ENCODE data around the gene KCNQ1. TPM values are rescaled to one million over a fixed set of nuclear protein-coding genes. Genes with fewer than 3 reads are reported as not detected.
A peak's percentile ranks its signal among the peaks of the same experiment; 100 is the strongest.

KCNQ1 gene
- total RNA-seq, 2 experiments from 2014 or later, result 20.4 to 26.0 TPM

- DNase-seq (no peak), ATAC-seq (no peak)
- H3K36me3 Mint-ChIP-seq (ENCODE audit: low read depth), result no peaks in the 10 kb centered on the region
- no peaks in the 10 kb centered on the region for H3K4me1 Mint-ChIP-seq (ENCODE audit: low read depth)
- no peaks in the 10 kb centered on the region for H3K9me3 Mint-ChIP-seq (ENCODE audit: insufficient read depth)
- ChIA-PET CTCF (no interaction called here), POLR2A (no interaction called here)
- no peak overlapping the region for H3K4me3 Mint-ChIP-seq
- H3K27ac Mint-ChIP-seq, result no peak overlapping the region
- H3K27me3 Mint-ChIP-seq (ENCODE audit: low read depth), result no peaks in the 10 kb centered on the region
These were observed 139.6 kb downstream of the KCNQ1 start for GRCh38 chr11:2584434-2584811.

- no peaks in the 10 kb centered on the region for H3K36me3 Mint-ChIP-seq (ENCODE audit: low read depth)
- H3K4me1 Mint-ChIP-seq (ENCODE audit: low read depth), result no peaks in the 10 kb centered on the region
- no peaks in the 10 kb centered on the region for H3K9me3 Mint-ChIP-seq (ENCODE audit: insufficient read depth)
- no peaks in the 10 kb centered on the region for H3K27me3 Mint-ChIP-seq (ENCODE audit: low read depth)
- no peak for ATAC-seq
- no peak overlapping the region for H3K27ac Mint-ChIP-seq
- CTCF ChIA-PET, result no interaction called here
- H3K4me3 Mint-ChIP-seq, result no peak overlapping the region
- POLR2A ChIA-PET, result no interaction called here
- DNase-seq, result peak; percentile 8
These were observed 140.2 kb downstream of the KCNQ1 start for GRCh38 chr11:2584812-2585565.

- DNase-seq (peak; percentile 9), ATAC-seq (no peak)
- H3K4me1 Mint-ChIP-seq (ENCODE audit: low read depth), result no peaks in the 10 kb centered on the region
- H3K4me3 Mint-ChIP-seq, result no peak overlapping the region
- ChIA-PET POLR2A (no interaction called here), CTCF (no interaction called here)
- no peak overlapping the region for H3K27ac Mint-ChIP-seq
- H3K36me3 Mint-ChIP-seq (ENCODE audit: low read depth), result no peaks in the 10 kb centered on the region
- H3K9me3 Mint-ChIP-seq (ENCODE audit: insufficient read depth), result no peaks in the 10 kb centered on the region
- no peaks in the 10 kb centered on the region for H3K27me3 Mint-ChIP-seq (ENCODE audit: low read depth)
These were observed 140.8 kb downstream of the KCNQ1 start for GRCh38 chr11:2585566-2586086.

GRCh38 chr11:2586087-2586792, 141.4 kb downstream of the KCNQ1 start:
- no peaks in the 10 kb centered on the region for H3K27me3 Mint-ChIP-seq (ENCODE audit: low read depth)
- H3K4me1 Mint-ChIP-seq (ENCODE audit: low read depth), result no peaks in the 10 kb centered on the region
- H3K36me3 Mint-ChIP-seq (ENCODE audit: low read depth), result no peaks in the 10 kb centered on the region
- no peaks in the 10 kb centered on the region for H3K9me3 Mint-ChIP-seq (ENCODE audit: insufficient read depth)
- ATAC-seq (no peak), DNase-seq (peak; percentile 9)
- H3K4me3 Mint-ChIP-seq, result no peak overlapping the region
- H3K27ac Mint-ChIP-seq, result no peak overlapping the region
- CTCF ChIA-PET, result no interaction called here
- POLR2A ChIA-PET, result no interaction called here

- Mint-ChIP-seq H3K27ac (no peak overlapping the region), H3K27me3 (ENCODE audit: low read depth) (no peaks in the 10 kb centered on the region), H3K9me3 (ENCODE audit: insufficient read depth) (no peaks in the 10 kb centered on the region), H3K36me3 (ENCODE audit: low read depth) (no peaks in the 10 kb centered on the region), H3K4me3 (no peak overlapping the region), H3K4me1 (ENCODE audit: low read depth) (no peaks in the 10 kb centered on the region)
- ATAC-seq (no peak), DNase-seq (peak; percentile 16)
- CTCF ChIA-PET, result no interaction called here
- POLR2A ChIA-PET, result no interaction called here
These were observed 142.0 kb downstream of the KCNQ1 start for GRCh38 chr11:2586793-2587131.

GRCh38 chr11:2587132-2587930, 142.5 kb downstream of the KCNQ1 start:
- DNase-seq (peak; percentile 11), ATAC-seq (no peak)
- no peaks in the 10 kb centered on the region for H3K27me3 Mint-ChIP-seq (ENCODE audit: low read depth)
- no peaks in the 10 kb centered on the region for H3K9me3 Mint-ChIP-seq (ENCODE audit: insufficient read depth)
- POLR2A ChIA-PET, result no interaction called here
- H3K4me1 Mint-ChIP-seq (ENCODE audit: low read depth), result no peaks in the 10 kb centered on the region
- no peak overlapping the region for H3K27ac Mint-ChIP-seq
- H3K4me3 Mint-ChIP-seq, result no peak overlapping the region
- CTCF ChIA-PET, result no interaction called here
- H3K36me3 Mint-ChIP-seq (ENCODE audit: low read depth), result no peaks in the 10 kb centered on the region

GRCh38 chr11:2587976-2588748, 143.4 kb downstream of the KCNQ1 start:
- ChIA-PET CTCF (no interaction called here), POLR2A (no interaction called here)
- Mint-ChIP-seq H3K36me3 (ENCODE audit: low read depth) (peaks cover 2% of the 10 kb centered on the region), H3K27me3 (ENCODE audit: low read depth) (no peaks in the 10 kb centered on the region), H3K4me3 (no peak overlapping the region), H3K27ac (no peak overlapping the region), H3K9me3 (ENCODE audit: insufficient read depth) (no peaks in the 10 kb centered on the region), H3K4me1 (ENCODE audit: low read depth) (no peaks in the 10 kb centered on the region)
- no peak for ATAC-seq
- peak; percentile 11 for DNase-seq

GRCh38 chr11:2588809-2589537, 144.2 kb downstream of the KCNQ1 start:
- ChIA-PET CTCF (no interaction called here), POLR2A (no interaction called here)
- Mint-ChIP-seq H3K36me3 (ENCODE audit: low read depth) (peaks cover 2% of the 10 kb centered on the region), H3K4me3 (no peak overlapping the region), H3K4me1 (ENCODE audit: low read depth) (no peaks in the 10 kb centered on the region), H3K9me3 (ENCODE audit: insufficient read depth) (no peaks in the 10 kb centered on the region), H3K27me3 (ENCODE audit: low read depth) (no peaks in the 10 kb centered on the region), H3K27ac (no peak overlapping the region)
- peak; percentile 16 for DNase-seq
- no peak for ATAC-seq

GRCh38 chr11:2589538-2589934, 144.7 kb downstream of the KCNQ1 start:
- Mint-ChIP-seq H3K36me3 (ENCODE audit: low read depth) (peaks cover 3% of the 10 kb centered on the region), H3K27me3 (ENCODE audit: low read depth) (no peaks in the 10 kb centered on the region), H3K9me3 (ENCODE audit: insufficient read depth) (no peaks in the 10 kb centered on the region), H3K4me3 (no peak overlapping the region), H3K4me1 (ENCODE audit: low read depth) (no peaks in the 10 kb centered on the region), H3K27ac (no peak overlapping the region)
- ChIA-PET POLR2A (no interaction called here), CTCF (no interaction called here)
- peak; percentile 16 for DNase-seq
- no peak for ATAC-seq

GRCh38 chr11:2590131-2590964, 145.5 kb downstream of the KCNQ1 start:
- Mint-ChIP-seq H3K9me3 (ENCODE audit: insufficient read depth) (peaks cover under 1% of the 10 kb centered on the region), H3K27me3 (ENCODE audit: low read depth) (no peaks in the 10 kb centered on the region), H3K36me3 (ENCODE audit: low read depth) (peaks cover 6% of the 10 kb centered on the region), H3K4me3 (no peak overlapping the region), H3K4me1 (ENCODE audit: low read depth) (no peaks in the 10 kb centered on the region), H3K27ac (no peak overlapping the region)
- ChIA-PET CTCF (no interaction called here), POLR2A (no interaction called here)
- ATAC-seq, result no peak
- peak; percentile 19 for DNase-seq
